ENCODE measurements around the gene GLI3. TPM values are rescaled to one million over a fixed set of nuclear protein-coding genes. Genes with fewer than 3 reads are reported as not detected.

Gene GLI3
- total and polyA plus RNA-seq, 2 donors from 2014 or later: 0.92 to 11.1 TPM

- FAIRE-seq (no peak), DNase-seq (peak in 2 of 5 donors; percentile 31 to 45)
- peaks cover 0 to 3% (median 0%) of the 10 kb centered on the region in 3 donors for H3K36me3 ChIP-seq (ENCODE audit: control insufficient read depth in 2 of 3, insufficient read depth in 3 of 3, low read length in 3 of 3)
- H3K4me1 ChIP-seq (ENCODE audit: control insufficient read depth in 2 of 3, insufficient read depth in 2 of 3, low read depth in 1 of 3, low read length in 3 of 3): no peaks in the 10 kb centered on the region
- TF ChIP-seq, protein P1, sequence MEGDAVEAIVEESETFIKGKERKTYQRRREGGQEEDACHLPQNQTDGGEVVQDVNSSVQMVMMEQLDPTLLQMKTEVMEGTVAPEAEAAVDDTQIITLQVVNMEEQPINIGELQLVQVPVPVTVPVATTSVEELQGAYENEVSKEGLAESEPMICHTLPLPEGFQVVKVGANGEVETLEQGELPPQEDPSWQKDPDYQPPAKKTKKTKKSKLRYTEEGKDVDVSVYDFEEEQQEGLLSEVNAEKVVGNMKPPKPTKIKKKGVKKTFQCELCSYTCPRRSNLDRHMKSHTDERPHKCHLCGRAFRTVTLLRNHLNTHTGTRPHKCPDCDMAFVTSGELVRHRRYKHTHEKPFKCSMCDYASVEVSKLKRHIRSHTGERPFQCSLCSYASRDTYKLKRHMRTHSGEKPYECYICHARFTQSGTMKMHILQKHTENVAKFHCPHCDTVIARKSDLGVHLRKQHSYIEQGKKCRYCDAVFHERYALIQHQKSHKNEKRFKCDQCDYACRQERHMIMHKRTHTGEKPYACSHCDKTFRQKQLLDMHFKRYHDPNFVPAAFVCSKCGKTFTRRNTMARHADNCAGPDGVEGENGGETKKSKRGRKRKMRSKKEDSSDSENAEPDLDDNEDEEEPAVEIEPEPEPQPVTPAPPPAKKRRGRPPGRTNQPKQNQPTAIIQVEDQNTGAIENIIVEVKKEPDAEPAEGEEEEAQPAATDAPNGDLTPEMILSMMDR (IDR thresholded peaks at IDR 0.05; ENCODE audit: borderline replicate concordance, extremely low read depth, insufficient read depth): no peak
- H3K9ac ChIP-seq (ENCODE audit: low read length in 3 of 3): no peak overlapping the region
- H3K4me3 ChIP-seq (ENCODE audit: low read length in 3 of 3): no peak overlapping the region
- H3K9me3 ChIP-seq (ENCODE audit: control insufficient read depth in 2 of 3, insufficient read depth in 1 of 3, low read length in 3 of 3): peaks cover 0 to 6% (median 0%) of the 10 kb centered on the region in 3 donors
- intact Hi-C loops (cut with DNase I): no loop called here
- no peaks in the 10 kb centered on the region for H3K27me3 ChIP-seq (ENCODE audit: control insufficient read depth, insufficient read depth, low read length)
- no peak overlapping the region for H3K27ac ChIP-seq (ENCODE audit: low read depth in 2 of 2, low read length in 2 of 2)
Observed at GRCh38 chr7:42017349-42017986, 219.5 kb downstream of the GLI3 start.

DNA sequence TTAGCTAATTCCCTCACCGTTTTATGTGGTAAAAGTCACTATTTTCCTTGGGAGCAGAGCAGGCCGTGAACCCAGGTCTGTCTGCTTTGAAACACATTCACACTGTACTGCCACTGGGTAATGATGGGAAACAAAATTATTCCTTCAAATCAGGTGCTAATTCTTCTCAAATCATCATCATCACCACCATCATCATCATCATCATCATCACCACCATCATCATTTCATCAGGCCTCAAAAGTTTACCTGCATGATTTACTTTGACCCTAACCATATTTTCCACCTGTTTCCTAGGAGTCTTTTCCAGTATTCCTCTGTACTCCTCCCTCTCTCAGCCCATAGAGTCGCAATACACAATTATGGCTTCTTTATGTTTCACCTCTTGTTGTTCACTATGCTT is 220.5 kb downstream of the GLI3 start:
- H3K4me3 ChIP-seq (ENCODE audit: low read length in 3 of 3): no peak overlapping the region
- H3K9ac ChIP-seq (ENCODE audit: low read length in 3 of 3): no peak overlapping the region
- intact Hi-C loops (cut with DNase I): no loop called here
- H3K4me1 ChIP-seq (ENCODE audit: control insufficient read depth in 2 of 3, insufficient read depth in 2 of 3, low read depth in 1 of 3, low read length in 3 of 3): no peaks in the 10 kb centered on the region
- FAIRE-seq (no peak), DNase-seq (no peak)
- H3K36me3 ChIP-seq (ENCODE audit: control insufficient read depth in 2 of 3, insufficient read depth in 3 of 3, low read length in 3 of 3): peaks cover 0 to 3% (median 0%) of the 10 kb centered on the region in 3 donors
- H3K9me3 ChIP-seq (ENCODE audit: control insufficient read depth in 2 of 3, insufficient read depth in 1 of 3, low read length in 3 of 3): peaks cover 0 to 6% (median 0%) of the 10 kb centered on the region in 3 donors
- TF ChIP-seq, protein P1 (IDR thresholded peaks at IDR 0.05; ENCODE audit: borderline replicate concordance, extremely low read depth, insufficient read depth): no peak
- H3K27me3 ChIP-seq (ENCODE audit: control insufficient read depth, insufficient read depth, low read length): no peaks in the 10 kb centered on the region
- H3K27ac ChIP-seq (ENCODE audit: low read depth in 2 of 2, low read length in 2 of 2): no peak overlapping the region

DNA sequence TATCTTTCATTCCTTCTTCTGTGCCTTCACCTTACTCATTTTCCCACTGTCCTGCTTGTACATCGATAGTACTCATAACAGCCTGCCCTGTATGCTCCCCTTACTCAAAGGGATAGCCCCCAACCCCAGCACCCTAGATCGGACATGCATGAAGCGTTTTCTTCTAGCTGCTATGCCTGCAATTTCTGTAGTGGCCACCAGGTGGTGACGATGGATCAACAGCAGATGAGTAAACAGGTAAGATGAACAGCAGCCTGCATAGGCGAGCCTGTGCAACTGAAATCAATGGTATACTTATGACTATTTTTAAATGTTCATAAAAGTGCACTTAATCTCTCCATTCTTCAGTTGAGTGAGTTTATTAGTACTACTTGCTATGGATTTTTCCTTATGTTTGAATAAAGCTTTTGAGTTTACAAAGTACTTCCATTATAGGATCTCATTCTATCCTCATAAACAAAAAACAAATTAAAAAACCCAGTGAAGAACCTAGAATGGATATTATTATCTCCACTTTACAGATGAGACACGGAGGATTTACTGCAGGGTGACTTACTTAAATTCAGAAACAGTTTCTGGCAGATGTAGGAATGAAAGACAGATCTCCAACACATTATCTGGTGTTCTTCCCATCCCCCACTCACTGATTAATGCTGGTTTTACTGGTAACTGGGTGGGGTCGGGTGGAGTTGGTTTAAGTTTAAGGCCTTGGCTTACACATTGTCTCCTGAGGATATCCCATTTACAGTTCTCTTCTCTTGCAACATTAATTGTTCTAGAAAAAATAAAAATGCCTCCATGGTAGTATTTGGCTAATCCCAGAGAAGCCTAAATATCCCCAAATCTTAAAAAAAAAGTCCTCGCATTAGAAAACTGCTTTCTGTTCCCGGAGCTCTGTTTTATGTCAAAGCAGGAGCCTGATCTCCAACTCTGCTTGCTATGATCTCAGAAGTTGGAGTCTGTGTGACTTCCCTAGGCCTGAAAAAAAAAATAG is 222.1 kb downstream of the GLI3 start:
- no peak for FAIRE-seq
- H3K27me3 ChIP-seq (ENCODE audit: control insufficient read depth, insufficient read depth, low read length): no peaks in the 10 kb centered on the region
- peaks cover 0 to 3% (median 0%) of the 10 kb centered on the region in 3 donors for H3K36me3 ChIP-seq (ENCODE audit: control insufficient read depth in 2 of 3, insufficient read depth in 3 of 3, low read length in 3 of 3)
- peak in 1 of 5 donors; percentile 30 for DNase-seq
- no peak overlapping the region for H3K27ac ChIP-seq (ENCODE audit: low read depth in 2 of 2, low read length in 2 of 2)
- H3K9ac ChIP-seq (ENCODE audit: low read length in 3 of 3): no peak overlapping the region
- no peaks in the 10 kb centered on the region for H3K4me1 ChIP-seq (ENCODE audit: control insufficient read depth in 2 of 3, insufficient read depth in 2 of 3, low read depth in 1 of 3, low read length in 3 of 3)
- intact Hi-C loops (cut with DNase I): no loop called here
- TF ChIP-seq, protein P1 (IDR thresholded peaks at IDR 0.05; ENCODE audit: borderline replicate concordance, extremely low read depth, insufficient read depth): peak; percentile 52
- H3K9me3 ChIP-seq (ENCODE audit: control insufficient read depth in 2 of 3, insufficient read depth in 1 of 3, low read length in 3 of 3): peaks cover 0 to 6% (median 0%) of the 10 kb centered on the region in 3 donors
- no peak overlapping the region for H3K4me3 ChIP-seq (ENCODE audit: low read length in 3 of 3)

Measured in kidney (tissue), 14 donors.